Neural crest cell (in vitro differentiated cells): ENCODE data around the gene B9D2. TPM values are rescaled to one million over a fixed set of nuclear protein-coding genes. Genes with fewer than 3 reads are reported as not detected.

Experiments used
- DNase-seq: peaks from one replicate; pipeline ENCODE4 v3.0.0; 2021; ENCODE audit warnings: low read depth, mixed read lengths, low spot score
- H3K27ac Mint-ChIP-seq: one replicate; pipeline ENCODE4 v1.8.0; 2021; ENCODE audit warnings: mild to moderate bottlenecking, mixed read lengths; ENCODE audit not compliant: unreplicated experiment
- H3K27me3 Mint-ChIP-seq: 2 replicates; pipeline ENCODE4 v1.8.0; 2021; ENCODE audit warnings: low read depth, mild to moderate bottlenecking, mixed read lengths
- H3K36me3 Mint-ChIP-seq: 2 replicates; pipeline ENCODE4 v1.8.0; 2021; ENCODE audit warnings: low read depth, mild to moderate bottlenecking, mixed read lengths
- H3K4me1 Mint-ChIP-seq: 2 replicates; pipeline ENCODE4 v1.8.0; 2021; ENCODE audit warnings: mixed read lengths
- H3K4me3 Mint-ChIP-seq: one replicate; pipeline ENCODE4 v1.8.0; 2021; ENCODE audit warnings: mild to moderate bottlenecking, mixed read lengths
- H3K9me3 Mint-ChIP-seq: 2 replicates; pipeline ENCODE4 v1.8.0; 2021; ENCODE audit warnings: mixed read lengths
- CTCF ChIP-seq: fragments of 200-600 bp; sonication (generic); conservative IDR thresholded peaks from 2 replicates; pipeline ENCODE4 v1.5.0; 2021; ENCODE audit warnings: antibody characterized with exemption, mild to moderate bottlenecking
- total RNA-seq: library from RNA; stranded (reverse); gene quantifications from 2 replicates; pipeline ENCODE4 v1.2.1, GENCODE V29; 2021

B9D2 gene
- total RNA-seq, 1 donor from 2014 or later, result 13.8 TPM

- H3K27ac Mint-ChIP-seq, result peak overlapping the region; percentile 12
- H3K27me3 Mint-ChIP-seq, result peaks cover 39% of the 10 kb centered on the region
- no peaks in the 10 kb centered on the region for H3K36me3 Mint-ChIP-seq
- peaks cover 54% of the 10 kb centered on the region for H3K4me1 Mint-ChIP-seq
- H3K4me3 Mint-ChIP-seq, result peak overlapping the region; percentile 81
- DNase-seq, result no peak
- H3K9me3 Mint-ChIP-seq, result no peaks in the 10 kb centered on the region
- TF ChIP-seq CTCF, result no peak
Observed at GRCh38 chr19:41324921-41325639, 38.9 kb downstream of the B9D2 start.

- TF ChIP-seq CTCF, result no peak
- Mint-ChIP-seq H3K4me1 (peaks cover 54% of the 10 kb centered on the region), H3K27ac (peak overlapping the region; percentile 35), H3K36me3 (no peaks in the 10 kb centered on the region), H3K9me3 (no peaks in the 10 kb centered on the region), H3K4me3 (peak overlapping the region; percentile 81), H3K27me3 (peaks cover 39% of the 10 kb centered on the region)
- no peak for DNase-seq
Observed at GRCh38 chr19:41324231-41324702, 39.7 kb downstream of the B9D2 start.

- H3K9me3 Mint-ChIP-seq, result no peaks in the 10 kb centered on the region
- H3K36me3 Mint-ChIP-seq, result no peaks in the 10 kb centered on the region
- no peak for TF ChIP-seq CTCF
- no peak overlapping the region for H3K4me3 Mint-ChIP-seq
- peaks cover 36% of the 10 kb centered on the region for H3K27me3 Mint-ChIP-seq
- DNase-seq, result no peak
- peaks cover 54% of the 10 kb centered on the region for H3K4me1 Mint-ChIP-seq
- peak overlapping the region; percentile 86 for H3K27ac Mint-ChIP-seq
Observed at GRCh38 chr19:41323430-41324125, 40.4 kb downstream of the B9D2 start.

- Mint-ChIP-seq H3K4me3 (peak overlapping the region; percentile 50), H3K27me3 (peaks cover 31% of the 10 kb centered on the region), H3K4me1 (peaks cover 49% of the 10 kb centered on the region), H3K27ac (peak overlapping the region; percentile 86), H3K36me3 (no peaks in the 10 kb centered on the region), H3K9me3 (no peaks in the 10 kb centered on the region)
- no peak for TF ChIP-seq CTCF
- DNase-seq, result no peak
Observed at GRCh38 chr19:41323023-41323422, 40.9 kb downstream of the B9D2 start.

- TF ChIP-seq CTCF, result no peak
- no peaks in the 10 kb centered on the region for H3K36me3 Mint-ChIP-seq
- peak overlapping the region; percentile 50 for H3K4me3 Mint-ChIP-seq
- H3K4me1 Mint-ChIP-seq, result peaks cover 46% of the 10 kb centered on the region
- H3K27me3 Mint-ChIP-seq, result peaks cover 28% of the 10 kb centered on the region
- peak overlapping the region; percentile 86 for H3K27ac Mint-ChIP-seq
- no peak for DNase-seq
- no peaks in the 10 kb centered on the region for H3K9me3 Mint-ChIP-seq
Observed at GRCh38 chr19:41322451-41322850, 41.5 kb downstream of the B9D2 start.
